Measurements from ENCODE around the gene NPTX1.

DNA sequence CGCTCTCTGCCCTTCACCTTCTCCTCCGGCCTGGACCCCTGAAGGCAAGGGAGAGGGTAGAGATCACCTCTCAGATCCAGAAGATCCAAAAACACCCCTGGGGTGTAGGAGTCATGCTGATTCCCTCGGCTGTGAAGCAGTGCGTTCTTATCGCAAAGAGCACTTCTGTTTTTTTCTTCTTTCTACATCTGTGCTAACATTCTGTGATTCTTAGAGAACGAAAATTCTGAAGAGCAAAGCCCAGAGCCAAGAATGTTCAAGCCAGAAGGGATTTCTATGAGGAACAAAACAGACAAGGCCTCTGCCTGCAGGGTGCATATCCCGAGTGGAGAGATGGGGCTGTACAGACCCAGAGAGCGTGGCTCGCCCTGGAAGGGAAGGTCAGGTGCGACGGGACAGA, 17.2 kb downstream of the NPTX1 start:
- TF ChIP-seq, protein P1, sequence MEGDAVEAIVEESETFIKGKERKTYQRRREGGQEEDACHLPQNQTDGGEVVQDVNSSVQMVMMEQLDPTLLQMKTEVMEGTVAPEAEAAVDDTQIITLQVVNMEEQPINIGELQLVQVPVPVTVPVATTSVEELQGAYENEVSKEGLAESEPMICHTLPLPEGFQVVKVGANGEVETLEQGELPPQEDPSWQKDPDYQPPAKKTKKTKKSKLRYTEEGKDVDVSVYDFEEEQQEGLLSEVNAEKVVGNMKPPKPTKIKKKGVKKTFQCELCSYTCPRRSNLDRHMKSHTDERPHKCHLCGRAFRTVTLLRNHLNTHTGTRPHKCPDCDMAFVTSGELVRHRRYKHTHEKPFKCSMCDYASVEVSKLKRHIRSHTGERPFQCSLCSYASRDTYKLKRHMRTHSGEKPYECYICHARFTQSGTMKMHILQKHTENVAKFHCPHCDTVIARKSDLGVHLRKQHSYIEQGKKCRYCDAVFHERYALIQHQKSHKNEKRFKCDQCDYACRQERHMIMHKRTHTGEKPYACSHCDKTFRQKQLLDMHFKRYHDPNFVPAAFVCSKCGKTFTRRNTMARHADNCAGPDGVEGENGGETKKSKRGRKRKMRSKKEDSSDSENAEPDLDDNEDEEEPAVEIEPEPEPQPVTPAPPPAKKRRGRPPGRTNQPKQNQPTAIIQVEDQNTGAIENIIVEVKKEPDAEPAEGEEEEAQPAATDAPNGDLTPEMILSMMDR (conservative IDR thresholded peaks at IDR 0.05; ENCODE audit: low read depth in 2 of 2): no peak
- no peak for TF ChIP-seq EZH2phosphoT487 (IDR thresholded peaks at IDR 0.05; ENCODE audit: unreplicated experiment)
- TF ChIP-seq POLR2AphosphoS5 (IDR thresholded peaks at IDR 0.05; ENCODE audit: low read depth): no peak
- no peak for TF ChIP-seq EZH2 (IDR thresholded peaks at IDR 0.05; ENCODE audit: low read depth, unreplicated experiment)
- TF ChIP-seq, protein P2, sequence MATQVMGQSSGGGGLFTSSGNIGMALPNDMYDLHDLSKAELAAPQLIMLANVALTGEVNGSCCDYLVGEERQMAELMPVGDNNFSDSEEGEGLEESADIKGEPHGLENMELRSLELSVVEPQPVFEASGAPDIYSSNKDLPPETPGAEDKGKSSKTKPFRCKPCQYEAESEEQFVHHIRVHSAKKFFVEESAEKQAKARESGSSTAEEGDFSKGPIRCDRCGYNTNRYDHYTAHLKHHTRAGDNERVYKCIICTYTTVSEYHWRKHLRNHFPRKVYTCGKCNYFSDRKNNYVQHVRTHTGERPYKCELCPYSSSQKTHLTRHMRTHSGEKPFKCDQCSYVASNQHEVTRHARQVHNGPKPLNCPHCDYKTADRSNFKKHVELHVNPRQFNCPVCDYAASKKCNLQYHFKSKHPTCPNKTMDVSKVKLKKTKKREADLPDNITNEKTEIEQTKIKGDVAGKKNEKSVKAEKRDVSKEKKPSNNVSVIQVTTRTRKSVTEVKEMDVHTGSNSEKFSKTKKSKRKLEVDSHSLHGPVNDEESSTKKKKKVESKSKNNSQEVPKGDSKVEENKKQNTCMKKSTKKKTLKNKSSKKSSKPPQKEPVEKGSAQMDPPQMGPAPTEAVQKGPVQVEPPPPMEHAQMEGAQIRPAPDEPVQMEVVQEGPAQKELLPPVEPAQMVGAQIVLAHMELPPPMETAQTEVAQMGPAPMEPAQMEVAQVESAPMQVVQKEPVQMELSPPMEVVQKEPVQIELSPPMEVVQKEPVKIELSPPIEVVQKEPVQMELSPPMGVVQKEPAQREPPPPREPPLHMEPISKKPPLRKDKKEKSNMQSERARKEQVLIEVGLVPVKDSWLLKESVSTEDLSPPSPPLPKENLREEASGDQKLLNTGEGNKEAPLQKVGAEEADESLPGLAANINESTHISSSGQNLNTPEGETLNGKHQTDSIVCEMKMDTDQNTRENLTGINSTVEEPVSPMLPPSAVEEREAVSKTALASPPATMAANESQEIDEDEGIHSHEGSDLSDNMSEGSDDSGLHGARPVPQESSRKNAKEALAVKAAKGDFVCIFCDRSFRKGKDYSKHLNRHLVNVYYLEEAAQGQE (IDR thresholded peaks at IDR 0.05; ENCODE audit: unreplicated experiment): no peak
